CD4-positive, alpha-beta T cell treated with Interleukin-17A for 4 hours (primary cell): ENCODE measurements around the gene SLC25A21.
"Not testable (repeated sequence)": the region's sequence is repeated elsewhere in the genome, so short reads cannot be mapped to it uniquely, and the experiment has no call there.

Source experiments
- DNase-seq: peaks from one replicate; pipeline ENCODE4 v3.0.0-alpha.2; 2020; ENCODE audit warnings: mixed read lengths

Gene SLC25A21

DNA sequence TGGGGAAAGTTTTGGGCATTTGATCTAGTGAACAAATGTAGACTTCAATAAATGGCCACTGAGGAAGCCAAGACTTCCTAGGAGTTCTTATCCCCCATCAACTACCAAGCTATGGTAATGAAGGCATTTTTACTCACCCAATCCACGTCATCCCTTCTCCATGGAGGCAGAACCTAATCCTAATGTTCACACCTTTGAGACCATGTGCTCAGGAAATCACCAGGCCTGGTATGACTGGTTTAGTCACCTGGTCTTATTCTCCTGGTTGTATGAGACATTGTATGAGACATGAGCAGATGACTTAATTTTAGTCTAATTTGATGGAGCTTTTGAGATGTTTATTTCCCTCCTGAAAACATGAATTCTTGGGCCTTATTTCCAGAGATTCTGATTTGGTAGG is 422.2 kb downstream of the SLC25A21 start:
- DNase-seq: no peak

DNA sequence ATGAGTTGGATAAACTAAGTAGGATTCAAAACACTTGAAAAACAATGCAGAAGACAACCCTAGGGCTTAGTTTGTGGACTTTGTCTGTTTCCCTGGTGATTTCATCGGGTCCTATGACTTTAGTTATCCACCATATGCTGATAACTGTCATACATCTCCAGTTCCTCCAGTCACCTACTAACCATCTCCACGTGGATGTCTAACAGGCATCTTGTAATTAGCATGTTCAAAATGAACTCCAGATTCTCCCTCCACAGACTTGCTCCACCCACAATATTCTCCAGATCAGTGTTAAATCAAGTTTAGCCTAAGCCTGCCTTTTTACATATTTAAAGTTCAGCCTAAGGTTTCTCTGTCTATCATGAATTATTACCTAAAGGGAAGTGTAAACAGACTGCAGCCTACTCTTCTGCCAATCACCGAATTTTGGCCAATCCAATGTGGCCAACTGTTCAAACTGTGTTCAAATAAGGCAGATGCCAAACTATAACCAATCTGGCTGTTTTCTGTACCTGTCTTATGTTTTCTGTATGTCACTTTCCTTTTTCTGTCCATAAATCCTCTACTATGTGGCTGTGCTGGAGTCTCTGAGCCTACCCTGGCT is 423.7 kb downstream of the SLC25A21 start:
- no peak for DNase-seq

DNA sequence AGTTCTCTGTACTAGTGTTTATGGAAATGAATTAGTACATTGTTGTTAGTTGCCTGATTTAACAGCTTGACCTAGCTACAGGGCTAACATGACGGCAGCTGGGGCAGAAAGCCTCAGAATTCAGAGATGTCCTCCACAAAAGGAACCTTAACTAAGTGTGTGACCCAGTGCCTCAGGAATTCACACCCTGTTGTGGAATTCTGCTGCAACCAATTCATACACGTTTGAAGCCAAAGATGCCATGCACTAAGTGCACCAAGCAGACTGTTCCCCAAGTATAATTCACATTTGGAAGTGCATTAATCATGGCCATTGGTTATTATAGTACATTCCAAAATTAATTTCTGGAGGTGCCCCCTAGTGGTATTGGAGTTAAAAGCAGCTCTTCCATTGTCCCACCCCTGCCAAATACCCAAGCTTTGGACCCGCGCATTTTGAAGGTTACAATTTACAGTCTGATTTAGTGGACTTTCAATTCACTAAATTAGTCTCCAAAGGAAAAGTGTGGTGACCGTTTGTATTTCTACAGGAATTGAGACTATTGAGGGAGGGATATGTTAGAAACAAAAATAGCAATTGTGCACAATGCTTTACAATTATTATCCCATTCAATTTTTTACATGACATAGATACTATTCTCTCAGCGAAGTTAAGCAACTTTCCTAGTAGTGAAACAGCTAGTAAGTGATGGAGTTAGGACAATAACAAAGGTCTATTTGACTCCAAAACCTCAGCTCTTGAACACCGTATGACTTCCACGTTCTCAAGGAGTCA is 424.8 kb downstream of the SLC25A21 start:
- DNase-seq: no peak

DNA sequence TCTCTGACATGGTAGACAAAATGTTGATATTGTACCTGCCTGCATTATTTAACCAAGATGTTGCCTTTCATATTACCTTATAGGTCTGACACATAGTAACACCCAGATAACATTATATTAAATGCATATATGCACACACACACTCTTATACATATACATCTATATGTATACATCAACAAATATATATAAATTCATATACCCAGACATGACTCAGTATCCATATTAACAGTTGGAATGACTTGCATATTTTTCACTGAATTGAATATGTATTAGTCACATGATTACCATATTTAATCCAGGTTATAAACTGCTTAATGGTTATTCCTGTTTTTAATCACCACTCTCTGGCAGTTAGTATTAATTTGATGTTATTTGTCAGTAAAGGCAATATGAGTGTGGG is 425.5 kb downstream of the SLC25A21 start:
- DNase-seq: no peak

DNA sequence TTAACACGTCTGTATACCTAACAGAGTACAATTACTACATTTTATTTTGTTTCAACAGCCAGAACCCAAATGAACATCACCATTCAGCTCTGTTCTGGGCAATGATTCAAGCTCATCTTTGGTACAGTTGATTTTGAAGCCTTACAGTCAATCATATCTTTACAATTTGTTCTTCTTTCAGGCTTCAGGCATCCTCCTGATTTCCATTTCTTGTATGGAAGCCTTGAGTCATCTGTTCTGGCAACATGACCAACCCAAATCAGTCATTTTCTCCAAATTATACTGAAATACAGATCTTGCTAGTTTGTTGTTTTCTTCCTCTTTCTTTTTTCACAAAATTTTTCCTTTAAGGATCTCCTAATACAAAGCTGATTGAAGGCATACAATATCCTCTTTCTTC is 430.5 kb downstream of the SLC25A21 start:
- DNase-seq: no peak

DNA sequence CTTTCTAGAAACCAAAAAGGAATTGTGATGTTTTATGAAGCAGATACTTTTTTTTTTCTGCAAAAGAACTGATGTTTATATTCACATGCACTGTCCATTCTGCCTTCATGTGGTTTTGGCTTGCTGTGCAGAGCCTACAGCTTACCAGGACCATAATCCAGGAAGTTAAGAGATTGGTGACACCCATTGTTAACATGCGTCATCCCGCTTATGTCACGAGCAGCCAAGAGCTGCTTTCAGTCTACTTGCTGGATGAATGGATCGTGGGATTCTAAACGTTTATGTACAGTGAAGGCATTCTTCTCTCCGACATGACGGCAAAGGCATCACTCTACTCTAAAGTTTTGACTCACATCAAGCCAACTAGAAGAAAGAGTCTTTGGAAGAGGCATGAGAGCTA is 434.1 kb downstream of the SLC25A21 start:
- no peak for DNase-seq

DNA sequence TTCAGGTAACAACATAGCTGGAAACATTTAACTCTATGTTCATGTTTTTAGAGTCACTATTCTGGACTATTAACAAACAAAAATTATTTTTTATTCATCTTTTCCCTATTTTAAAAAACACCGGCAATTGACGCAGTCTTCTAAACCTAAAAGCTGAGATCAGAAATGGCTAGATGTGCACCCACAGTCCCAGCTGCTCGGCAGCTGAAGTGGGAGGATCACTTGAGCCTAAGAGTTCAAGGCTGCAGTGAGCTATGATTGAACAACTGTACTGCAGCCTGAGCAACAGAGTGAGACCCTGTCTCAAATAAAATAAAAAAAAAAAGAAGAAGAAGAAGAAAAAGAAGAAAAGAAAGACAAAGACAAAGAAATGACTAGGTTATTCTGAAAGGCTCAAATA is 446.3 kb downstream of the SLC25A21 start:
- DNase-seq: no peak

DNA sequence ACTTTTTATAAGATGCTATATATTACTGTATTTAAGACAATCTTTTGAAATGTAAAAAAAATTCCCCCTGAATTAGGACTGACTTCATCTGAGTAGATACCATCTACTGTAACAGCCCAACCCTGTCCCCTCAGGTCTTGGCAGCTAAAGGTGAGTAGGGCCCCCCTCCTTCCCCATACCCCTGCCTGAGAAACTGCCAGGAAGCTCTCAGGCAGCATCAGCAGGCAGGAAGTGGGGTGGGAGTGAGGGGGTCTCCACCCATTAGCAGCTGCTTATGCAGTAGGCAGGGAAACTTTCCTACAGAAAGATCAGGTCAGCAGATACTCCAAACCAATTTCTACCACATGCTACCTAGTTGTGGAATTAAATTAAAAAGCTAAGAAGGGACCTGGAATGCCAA is 448.2 kb downstream of the SLC25A21 start:
- no peak for DNase-seq

DNA sequence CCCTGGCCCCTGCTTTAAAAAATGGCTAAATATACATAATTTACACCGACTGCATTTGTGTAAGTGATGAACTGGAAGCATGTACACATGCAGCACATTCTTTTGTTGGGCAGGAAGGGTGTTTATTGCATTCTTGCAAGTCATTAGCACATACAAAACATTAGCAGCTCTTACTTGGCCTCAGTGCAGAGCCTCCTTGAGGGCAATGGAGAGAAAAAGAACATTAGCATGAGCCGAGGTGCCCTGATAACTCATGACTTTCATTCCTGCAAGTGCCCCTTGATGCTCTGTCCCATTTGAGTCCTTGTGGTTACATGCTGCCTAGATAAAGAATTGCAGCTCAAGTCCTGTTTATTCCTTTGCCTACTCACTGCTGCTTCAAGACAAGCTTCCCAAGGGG is 448.9 kb downstream of the SLC25A21 start:
- DNase-seq: no peak

DNA sequence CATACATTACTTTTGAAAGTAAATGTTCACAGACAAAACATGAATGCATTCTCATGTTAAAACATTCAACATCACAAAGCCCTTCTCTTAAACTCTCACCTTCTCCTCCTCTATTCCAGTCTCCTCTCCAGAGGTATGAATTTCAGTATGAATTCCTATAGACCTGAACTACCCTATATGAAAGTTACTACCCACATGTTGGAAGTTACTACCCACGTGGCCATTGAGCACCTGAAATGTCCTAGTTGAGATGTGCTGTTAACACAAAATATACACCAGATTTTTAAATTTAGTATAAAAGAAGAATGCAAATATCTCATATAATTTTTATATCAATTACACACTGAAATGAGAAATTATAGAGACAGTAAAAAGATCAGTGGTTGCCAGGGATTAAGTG is 450.5 kb downstream of the SLC25A21 start:
- no peak for DNase-seq

DNA sequence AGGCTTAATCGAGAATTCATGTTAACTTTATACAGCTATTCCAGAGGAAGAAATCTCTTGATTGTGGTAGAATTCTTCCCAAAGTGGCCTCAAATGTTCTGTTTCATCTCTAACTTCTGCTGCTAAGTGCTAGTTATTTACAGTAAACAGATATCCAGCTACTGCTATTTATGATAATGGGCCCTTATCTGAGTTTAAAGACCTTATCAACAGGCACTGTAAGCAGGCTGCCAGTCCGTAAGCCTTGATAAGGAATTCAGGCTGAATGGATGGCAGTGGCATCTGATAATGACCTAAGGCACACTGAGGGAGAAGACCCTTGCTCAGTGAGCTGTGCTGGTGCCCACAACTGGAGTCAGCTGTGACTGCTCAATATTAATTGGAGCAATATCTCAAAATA is 451.7 kb downstream of the SLC25A21 start:
- DNase-seq: no peak

DNA sequence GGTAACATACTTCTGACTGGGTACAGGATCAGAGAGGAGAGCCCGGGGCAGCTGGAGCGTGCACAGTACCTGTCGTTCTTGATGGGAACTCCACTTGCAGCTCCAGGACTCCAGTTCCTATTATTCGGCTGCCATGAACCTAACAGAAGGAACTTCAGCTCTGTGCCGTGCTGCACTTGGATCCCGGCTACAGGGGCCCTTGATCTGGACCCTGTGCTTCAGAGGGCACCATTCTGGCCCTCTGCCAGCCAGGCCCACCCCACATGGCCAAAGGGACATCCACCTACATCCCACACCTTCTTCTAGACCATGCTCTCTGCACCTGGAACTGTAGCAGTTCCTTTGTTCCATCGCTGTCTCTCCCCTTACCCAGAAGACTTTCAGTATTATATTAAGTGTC is 452.6 kb downstream of the SLC25A21 start:
- DNase-seq: no peak

DNA sequence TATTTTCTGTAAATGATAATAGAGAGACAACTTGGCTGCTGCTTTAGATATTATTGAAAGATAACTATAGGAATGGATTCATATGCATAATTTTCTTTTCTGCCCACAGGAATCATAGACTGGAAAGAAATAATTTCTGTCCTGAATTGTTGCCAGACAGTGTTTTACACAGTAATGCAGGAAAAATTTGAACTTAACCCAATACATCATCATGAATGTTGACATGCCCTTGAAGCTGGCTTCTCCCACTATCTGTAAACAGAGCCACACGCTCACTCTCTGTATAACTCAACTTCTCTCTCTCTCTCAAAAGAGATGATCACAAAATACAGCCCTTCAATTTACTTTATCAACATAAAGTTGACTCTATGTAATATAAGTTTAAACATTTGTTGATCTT is 454.2 kb downstream of the SLC25A21 start:
- DNase-seq: no peak

DNA sequence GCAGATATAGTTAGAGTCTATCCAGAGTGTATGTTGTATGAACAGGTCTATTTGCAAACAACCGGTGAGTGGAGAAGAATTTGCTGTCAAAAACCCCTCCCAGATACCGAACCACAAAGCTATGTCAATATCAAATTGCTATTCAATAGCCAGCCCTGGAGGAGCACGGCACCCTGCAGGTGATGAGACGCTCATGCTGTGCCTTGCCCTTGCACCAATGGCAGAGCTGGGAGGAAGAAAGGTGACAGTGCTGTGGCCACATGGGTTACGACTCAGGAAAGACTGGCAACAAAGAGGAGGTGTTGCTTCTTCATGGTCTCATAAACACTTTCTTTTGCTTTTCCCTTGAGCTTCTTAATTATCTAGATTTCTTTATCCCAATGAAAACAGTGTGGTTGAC is 455.0 kb downstream of the SLC25A21 start:
- no peak for DNase-seq

DNA sequence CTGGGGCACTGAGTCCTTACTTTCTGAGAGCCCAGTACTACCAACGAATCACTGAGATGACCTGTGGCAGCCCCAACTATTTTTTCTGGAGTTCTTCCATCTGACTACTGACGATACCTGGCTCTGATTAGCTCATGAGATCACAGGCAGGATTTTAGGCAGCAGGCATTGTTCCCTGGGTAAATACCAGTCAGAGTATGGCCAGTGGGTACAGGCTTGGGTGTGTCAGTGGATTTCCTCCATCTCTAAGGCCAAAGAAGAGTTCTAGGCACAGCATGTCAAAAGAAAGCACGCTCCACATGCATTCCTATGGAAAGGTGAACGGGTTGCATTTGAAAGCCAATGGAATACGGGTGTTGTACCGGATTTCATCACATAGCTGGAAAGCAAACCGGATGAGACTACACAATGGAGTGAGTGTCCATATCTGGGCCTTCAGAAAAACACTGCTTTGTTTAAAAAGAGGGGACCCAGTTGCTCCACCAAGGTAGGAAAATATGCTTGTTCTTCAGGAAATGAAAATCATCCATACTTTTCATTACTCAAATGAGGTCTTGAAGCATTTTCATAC is 455.7 kb downstream of the SLC25A21 start:
- no peak for DNase-seq

DNA sequence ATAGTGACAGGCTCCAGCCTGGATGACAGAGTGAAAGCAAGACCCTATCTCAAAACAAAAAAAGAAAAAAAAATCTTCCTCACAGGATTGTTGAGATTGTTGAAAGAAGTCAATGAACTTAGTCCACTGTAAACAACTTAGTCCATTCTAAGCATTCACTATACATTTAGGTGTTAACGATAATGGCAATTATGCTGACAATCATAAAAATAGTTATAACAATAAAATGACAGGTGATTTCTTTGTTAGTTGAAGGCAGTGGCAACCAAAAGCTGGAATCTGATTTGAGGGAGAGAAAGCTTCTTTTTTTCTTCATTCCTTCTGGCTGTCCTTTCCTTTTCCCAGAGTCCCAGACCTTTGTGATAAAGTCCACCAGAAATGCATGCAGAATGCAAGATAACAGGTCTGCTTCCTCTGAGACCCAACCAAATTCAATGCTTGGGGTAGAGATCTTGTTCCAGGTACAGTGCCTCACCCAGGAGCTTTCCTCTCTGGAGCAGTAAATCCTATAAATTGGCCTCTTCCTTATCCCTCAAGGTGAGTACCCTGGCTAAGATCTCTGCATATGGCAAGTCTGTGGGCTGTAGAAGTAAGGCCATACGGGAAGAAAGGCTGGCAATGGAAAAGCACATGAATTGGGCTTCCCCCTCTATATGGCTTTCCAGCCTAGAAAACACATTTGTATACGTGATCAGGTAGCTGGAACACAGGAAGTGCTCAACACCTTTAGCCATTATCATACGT is 458.3 kb downstream of the SLC25A21 start:
- DNase-seq: no peak

DNA sequence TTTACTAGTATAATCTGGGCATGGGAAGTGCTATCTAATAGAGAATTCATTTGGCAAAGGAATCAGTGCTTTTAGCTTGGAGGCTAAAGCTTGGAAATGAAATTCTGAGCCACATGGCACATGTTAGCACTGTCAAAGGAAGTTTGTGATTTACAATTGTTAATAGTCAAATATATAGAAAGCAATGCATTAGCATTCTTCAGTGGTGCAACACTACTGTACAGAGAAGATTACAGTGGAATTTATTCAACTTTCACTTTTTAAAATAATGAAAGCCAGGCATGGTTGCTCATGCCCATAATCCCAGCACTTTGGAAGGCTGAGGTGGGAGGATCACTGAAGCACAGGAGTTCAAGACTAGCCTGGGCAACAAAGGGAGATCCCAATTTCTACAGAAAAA is 464.8 kb downstream of the SLC25A21 start:
- DNase-seq: no peak

DNA sequence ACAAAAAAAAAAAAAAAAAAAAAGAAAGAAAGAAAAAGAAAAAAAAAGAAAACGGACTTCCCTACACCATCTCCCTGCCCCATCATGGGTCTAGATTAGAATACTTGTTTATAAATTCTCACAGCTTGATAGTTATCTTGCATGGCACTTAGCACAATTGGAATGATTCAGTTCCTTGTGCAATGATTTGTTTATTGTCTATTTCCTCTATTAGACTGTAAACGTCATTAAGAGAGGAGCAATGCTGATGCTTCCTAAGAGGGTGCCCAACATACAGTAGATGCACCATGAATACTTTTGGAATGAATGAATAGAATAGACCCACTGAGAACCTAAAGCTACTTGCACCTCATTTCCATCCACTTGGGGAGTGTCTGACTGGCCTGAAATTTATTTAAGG is 469.9 kb downstream of the SLC25A21 start:
- DNase-seq: no peak

DNA sequence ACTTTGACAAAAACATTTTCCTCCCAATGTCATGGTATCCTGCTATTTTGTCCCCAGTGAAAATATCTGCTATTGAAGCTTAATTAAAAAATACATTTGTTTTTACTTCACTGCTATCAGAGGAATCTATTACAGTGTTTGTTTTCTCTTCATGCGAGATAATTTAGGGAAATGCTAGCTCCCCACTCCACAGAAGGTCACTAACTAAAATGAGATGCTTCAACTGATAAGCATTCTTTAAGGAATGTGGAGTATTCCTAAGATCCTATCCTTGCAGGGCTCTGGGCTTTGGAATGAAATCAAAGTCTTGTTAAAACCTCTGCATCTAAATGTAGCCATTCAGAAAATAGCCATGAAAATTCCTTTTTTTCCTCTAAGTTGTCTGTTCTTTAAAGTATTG is 471.3 kb downstream of the SLC25A21 start:
- DNase-seq: no peak

DNA sequence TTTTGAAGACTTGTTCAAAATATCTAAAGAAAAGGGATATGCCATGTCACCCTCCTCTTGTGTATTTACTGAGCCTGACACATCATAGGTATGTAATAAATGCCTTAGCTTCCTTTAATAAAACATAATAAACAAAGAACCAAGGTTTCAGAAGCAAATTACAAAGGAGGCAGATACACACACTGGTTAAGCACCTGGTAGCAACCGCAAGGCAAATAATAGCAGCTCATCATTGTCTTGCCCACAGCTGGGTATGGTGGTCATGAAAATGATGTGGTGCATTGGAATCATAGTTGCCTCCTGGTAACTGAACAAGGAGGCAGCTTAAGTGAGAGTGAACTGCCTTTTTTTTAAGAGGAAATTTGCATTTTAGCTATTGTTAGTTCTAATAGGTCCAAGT is 471.8 kb downstream of the SLC25A21 start:
- no peak for DNase-seq

DNA sequence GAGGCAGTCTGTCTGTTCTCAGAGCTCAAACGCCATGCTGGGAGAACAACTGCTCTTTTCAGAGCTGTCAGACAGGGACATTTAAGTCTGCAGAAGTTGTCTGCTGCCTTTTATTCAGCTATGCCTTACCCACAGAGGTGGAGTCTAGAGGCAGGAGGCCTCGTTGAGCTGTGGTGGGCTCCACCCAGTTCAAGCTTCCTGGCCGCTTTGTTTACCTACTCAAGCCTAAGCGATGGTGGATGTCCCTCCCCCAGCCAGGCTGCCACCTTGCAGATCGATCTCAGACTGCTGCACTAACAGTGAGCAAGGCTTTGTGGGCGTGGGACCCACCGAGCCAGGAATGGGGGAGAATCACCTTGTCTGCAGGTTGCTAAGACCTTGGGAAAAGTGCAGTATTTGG is 473.0 kb downstream of the SLC25A21 start:
- not testable (repeated sequence) for DNase-seq

DNA sequence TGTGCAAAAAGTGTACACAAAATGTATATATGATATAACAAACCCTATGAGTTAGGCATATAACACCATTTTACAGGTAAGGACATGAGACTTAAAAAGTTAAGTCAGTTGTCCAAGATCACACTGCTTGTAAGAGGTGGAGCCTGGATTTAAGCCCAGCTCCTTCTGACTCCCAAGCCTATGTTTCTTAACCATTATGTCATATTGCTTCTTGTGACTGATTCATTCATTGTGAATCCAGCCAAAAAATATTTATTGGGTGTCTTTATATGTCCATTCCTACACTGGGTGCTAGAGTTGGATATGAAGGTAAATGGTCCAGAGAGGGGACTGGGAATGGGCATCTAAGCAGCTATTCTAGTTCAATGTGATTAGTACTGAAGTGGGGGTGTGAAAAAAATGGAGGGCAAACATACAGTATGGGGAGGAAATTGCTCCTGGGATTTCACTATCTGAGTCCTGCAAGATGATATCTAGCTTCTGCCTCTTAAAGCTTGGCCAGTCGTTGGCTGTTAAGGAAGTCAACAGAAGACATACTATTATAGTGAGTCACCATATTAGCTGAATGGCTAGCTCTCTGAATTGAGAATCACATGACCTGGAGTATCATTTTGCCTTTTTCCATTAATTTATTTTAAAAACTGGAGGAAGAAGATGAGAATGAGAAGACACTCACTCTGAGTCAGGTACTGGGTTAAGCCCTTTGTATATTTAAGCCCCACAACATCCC is 481.9 kb downstream of the SLC25A21 start:
- no peak for DNase-seq

DNA sequence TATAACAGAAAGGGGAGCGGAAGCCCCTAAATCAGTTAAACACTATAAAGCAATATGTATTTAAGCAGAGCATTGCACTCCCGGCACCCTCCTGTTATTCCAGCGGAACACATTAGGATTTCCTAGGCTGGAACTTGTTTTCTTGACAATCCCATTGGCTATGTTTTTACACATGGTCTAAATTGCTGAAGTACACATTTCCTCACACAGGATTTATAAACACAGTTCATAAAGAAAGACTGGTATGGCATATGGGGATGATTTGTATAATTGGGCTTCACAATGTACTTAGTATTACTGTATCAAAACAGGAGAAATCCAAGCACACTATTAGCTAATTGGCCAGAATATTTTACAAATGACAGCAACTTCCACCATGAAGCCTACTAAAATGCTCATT is 487.5 kb downstream of the SLC25A21 start:
- DNase-seq: no peak
